Measurements from ENCODE around the gene OXTR. TPM values are rescaled to one million over a fixed set of nuclear protein-coding genes. Genes with fewer than 3 reads are reported as not detected.

Gene OXTR
- total RNA-seq, 1 experiment from 2014 or later, result 3.4 TPM

DNA sequence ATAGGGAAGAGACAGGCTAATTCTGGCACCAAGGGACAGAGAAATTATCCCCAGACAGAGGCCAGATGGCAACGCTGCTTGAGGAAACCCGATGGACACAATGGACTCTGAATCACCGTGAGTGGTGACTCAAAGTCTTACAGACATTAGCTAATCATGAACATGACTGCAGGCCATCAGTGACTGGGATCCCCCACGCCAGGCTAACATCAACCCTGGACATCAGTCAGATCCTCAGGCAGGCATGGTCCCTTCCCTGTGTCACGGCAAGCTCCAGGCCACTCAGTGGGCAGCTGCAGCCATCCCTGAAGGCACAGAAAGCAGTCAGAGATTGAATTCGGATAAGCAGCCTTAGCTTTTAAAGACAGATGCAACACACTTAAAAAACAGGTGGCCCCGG lies 23.8 kb upstream of the OXTR start:
- Mint-ChIP-seq H3K4me3 (ENCODE audit: low read depth, unreplicated experiment) (no peak overlapping the region), H3K4me1 (ENCODE audit: low read depth, unreplicated experiment) (no peaks in the 10 kb centered on the region), H3K27me3 (ENCODE audit: unreplicated experiment) (no peaks in the 10 kb centered on the region), H3K9me3 (ENCODE audit: low read depth, unreplicated experiment) (no peaks in the 10 kb centered on the region), H3K36me3 (ENCODE audit: insufficient read depth, unreplicated experiment) (no peaks in the 10 kb centered on the region), H3K27ac (ENCODE audit: unreplicated experiment) (no peak overlapping the region)
- CTCF ChIA-PET, result no interaction called here
- DNase-seq, result no peak
- TF ChIP-seq, protein P1, sequence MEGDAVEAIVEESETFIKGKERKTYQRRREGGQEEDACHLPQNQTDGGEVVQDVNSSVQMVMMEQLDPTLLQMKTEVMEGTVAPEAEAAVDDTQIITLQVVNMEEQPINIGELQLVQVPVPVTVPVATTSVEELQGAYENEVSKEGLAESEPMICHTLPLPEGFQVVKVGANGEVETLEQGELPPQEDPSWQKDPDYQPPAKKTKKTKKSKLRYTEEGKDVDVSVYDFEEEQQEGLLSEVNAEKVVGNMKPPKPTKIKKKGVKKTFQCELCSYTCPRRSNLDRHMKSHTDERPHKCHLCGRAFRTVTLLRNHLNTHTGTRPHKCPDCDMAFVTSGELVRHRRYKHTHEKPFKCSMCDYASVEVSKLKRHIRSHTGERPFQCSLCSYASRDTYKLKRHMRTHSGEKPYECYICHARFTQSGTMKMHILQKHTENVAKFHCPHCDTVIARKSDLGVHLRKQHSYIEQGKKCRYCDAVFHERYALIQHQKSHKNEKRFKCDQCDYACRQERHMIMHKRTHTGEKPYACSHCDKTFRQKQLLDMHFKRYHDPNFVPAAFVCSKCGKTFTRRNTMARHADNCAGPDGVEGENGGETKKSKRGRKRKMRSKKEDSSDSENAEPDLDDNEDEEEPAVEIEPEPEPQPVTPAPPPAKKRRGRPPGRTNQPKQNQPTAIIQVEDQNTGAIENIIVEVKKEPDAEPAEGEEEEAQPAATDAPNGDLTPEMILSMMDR (IDR thresholded peaks at IDR 0.05; ENCODE audit: unreplicated experiment), result no peak
- intact Hi-C loops (cut with micrococcal nuclease; ENCODE audit: unreplicated experiment), result no loop called here
- BruUV-seq (replicated peaks), result no TSS peak

DNA sequence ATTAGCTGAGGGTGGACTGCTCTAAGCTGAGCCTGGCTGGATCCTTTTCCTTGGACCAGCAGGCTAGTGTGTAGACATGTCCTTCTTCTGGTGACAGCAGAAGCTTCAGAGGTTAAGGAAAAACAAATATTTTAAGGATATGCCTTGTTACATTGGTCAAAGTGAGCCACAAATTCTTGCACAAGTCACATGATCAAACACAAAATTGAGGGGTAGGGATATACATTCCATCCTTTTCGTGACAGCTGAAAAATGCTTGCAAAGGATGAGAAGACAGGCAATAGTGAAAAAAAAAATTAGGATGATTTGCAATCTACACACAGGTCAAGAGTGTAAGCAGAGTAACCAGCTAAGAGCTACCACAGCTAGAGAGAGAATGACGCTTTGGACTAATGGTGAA lies 21.1 kb upstream of the OXTR start:
- Mint-ChIP-seq H3K27me3 (ENCODE audit: unreplicated experiment) (no peaks in the 10 kb centered on the region), H3K27ac (ENCODE audit: unreplicated experiment) (no peak overlapping the region), H3K9me3 (ENCODE audit: low read depth, unreplicated experiment) (no peaks in the 10 kb centered on the region), H3K4me1 (ENCODE audit: low read depth, unreplicated experiment) (no peaks in the 10 kb centered on the region), H3K36me3 (ENCODE audit: insufficient read depth, unreplicated experiment) (no peaks in the 10 kb centered on the region), H3K4me3 (ENCODE audit: low read depth, unreplicated experiment) (no peak overlapping the region)
- BruUV-seq (replicated peaks), result no TSS peak
- CTCF ChIA-PET, result no interaction called here
- intact Hi-C loops (cut with micrococcal nuclease; ENCODE audit: unreplicated experiment), result no loop called here
- DNase-seq, result no peak
- TF ChIP-seq, protein P1 (IDR thresholded peaks at IDR 0.05; ENCODE audit: unreplicated experiment), result no peak

DNA sequence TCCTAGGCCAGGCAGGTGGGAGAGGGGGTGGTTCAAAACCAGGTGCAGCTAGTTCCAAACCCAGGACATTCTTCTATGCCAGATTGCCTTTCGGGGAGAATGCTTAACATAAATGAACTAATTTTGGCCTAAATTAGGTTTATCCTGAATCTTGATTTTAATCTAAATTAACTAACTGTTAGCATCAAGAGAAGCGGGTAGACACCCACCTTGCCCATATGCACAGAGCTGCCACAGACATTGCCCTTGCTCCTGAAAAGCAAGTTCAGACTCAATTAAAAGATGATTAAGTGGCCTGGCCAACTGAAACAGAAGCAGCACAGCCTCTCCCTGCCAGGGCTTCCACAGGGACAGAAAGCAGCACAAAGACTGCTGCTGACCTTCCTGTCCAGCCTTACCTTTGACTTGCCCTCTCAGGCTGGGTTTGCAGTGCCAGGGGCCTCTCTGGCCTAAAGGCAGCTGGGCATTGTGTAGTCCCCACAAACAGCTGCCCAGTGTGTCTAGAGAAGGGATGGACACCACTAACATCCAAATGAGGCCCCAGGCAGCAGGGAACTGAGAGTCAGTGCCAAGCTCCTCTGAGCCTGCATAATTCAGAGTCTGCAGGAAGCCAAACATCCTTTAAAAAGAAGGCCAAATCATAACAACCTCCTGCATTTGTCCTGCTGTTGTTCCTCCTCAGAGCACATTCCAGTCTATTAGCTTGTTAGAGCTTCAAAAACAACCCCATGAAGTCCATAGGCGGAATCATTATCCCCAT lies 15.4 kb upstream of the OXTR start:
- intact Hi-C loops (cut with micrococcal nuclease; ENCODE audit: unreplicated experiment), result no loop called here
- no peak for DNase-seq
- no TSS peak for BruUV-seq (replicated peaks)
- Mint-ChIP-seq H3K27ac (ENCODE audit: unreplicated experiment) (no peak overlapping the region), H3K27me3 (ENCODE audit: unreplicated experiment) (no peaks in the 10 kb centered on the region), H3K4me3 (ENCODE audit: low read depth, unreplicated experiment) (no peak overlapping the region), H3K9me3 (ENCODE audit: low read depth, unreplicated experiment) (no peaks in the 10 kb centered on the region), H3K4me1 (ENCODE audit: low read depth, unreplicated experiment) (no peaks in the 10 kb centered on the region), H3K36me3 (ENCODE audit: insufficient read depth, unreplicated experiment) (no peaks in the 10 kb centered on the region)
- TF ChIP-seq, protein P1 (IDR thresholded peaks at IDR 0.05; ENCODE audit: unreplicated experiment), result no peak
- CTCF ChIA-PET, result no interaction called here

DNA sequence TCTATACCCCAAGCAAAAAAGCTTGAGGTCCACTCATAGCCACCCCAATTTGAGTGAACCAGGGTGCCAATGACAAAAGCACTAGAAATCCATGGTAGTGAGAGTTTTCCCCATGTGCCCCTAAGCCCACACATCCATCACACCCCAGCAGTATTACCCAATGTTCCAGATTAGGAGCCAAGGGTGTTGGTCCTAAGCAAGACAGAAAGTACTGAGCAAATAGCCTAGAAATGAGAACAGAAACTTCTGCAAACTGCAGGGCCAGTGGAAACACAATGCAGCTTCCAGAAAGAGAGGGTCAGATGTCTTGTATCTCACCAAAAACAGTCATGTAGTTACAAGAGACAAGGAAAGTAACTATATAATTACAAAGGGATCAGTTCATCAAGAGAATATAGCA lies 10.9 kb upstream of the OXTR start:
- H3K36me3 Mint-ChIP-seq (ENCODE audit: insufficient read depth, unreplicated experiment), result no peaks in the 10 kb centered on the region
- intact Hi-C loops (cut with micrococcal nuclease; ENCODE audit: unreplicated experiment), result no loop called here
- no TSS peak for BruUV-seq (replicated peaks)
- H3K4me3 Mint-ChIP-seq (ENCODE audit: low read depth, unreplicated experiment), result no peak overlapping the region
- CTCF ChIA-PET, result no interaction called here
- no peaks in the 10 kb centered on the region for H3K9me3 Mint-ChIP-seq (ENCODE audit: low read depth, unreplicated experiment)
- no peak for DNase-seq
- no peaks in the 10 kb centered on the region for H3K4me1 Mint-ChIP-seq (ENCODE audit: low read depth, unreplicated experiment)
- TF ChIP-seq, protein P1 (IDR thresholded peaks at IDR 0.05; ENCODE audit: unreplicated experiment), result no peak
- H3K27me3 Mint-ChIP-seq (ENCODE audit: unreplicated experiment), result peaks cover 23% of the 10 kb centered on the region
- H3K27ac Mint-ChIP-seq (ENCODE audit: unreplicated experiment), result no peak overlapping the region

Measured in Calu3 (cell line).